GM23248 (cell line): ENCODE results near the gene GHRH. TPM values are rescaled to one million over a fixed set of nuclear protein-coding genes. Genes with fewer than 3 reads are reported as not detected.

Source experiments
- DNase-seq: peaks from one replicate; pipeline ENCODE4 v3.0.0-alpha.2; 2015
- H2AFZ ChIP-seq: fragments of 200-600 bp; sonication (generic); 2 replicates; pipeline ENCODE4 v1.6.1; 2016; ENCODE audit warnings: antibody characterized with exemption
- H3F3A ChIP-seq: fragments of 200-600 bp; sonication (generic); 2 replicates; pipeline ENCODE4 v1.6.1; 2016; ENCODE audit warnings: mild to moderate bottlenecking, antibody characterized with exemption, mixed run types; ENCODE audit not compliant: insufficient read depth
- H3K27ac ChIP-seq: fragments of 200-600 bp; sonication (generic); 2 replicates; pipeline ENCODE4 v1.5.1; 2016; ENCODE audit warnings: mild to moderate bottlenecking
- H3K27me3 ChIP-seq: fragments of 200-600 bp; sonication (generic); replicated peaks from 2 replicates; pipeline ENCODE4 v1.6.1; 2016; ENCODE audit warnings: mild to moderate bottlenecking; ENCODE audit not compliant: insufficient read depth
- H3K36me3 ChIP-seq: fragments of 200-600 bp; sonication (generic); 2 replicates; pipeline ENCODE4 v1.6.1; 2016; ENCODE audit warnings: low read depth, mild to moderate bottlenecking
- H3K4me1 ChIP-seq: fragments of 200-600 bp; sonication (generic); 2 replicates; pipeline ENCODE4 v1.6.1; 2016; ENCODE audit warnings: mild to moderate bottlenecking; ENCODE audit not compliant: insufficient read depth
- H3K4me2 ChIP-seq: fragments of 200-600 bp; sonication (generic); one replicate; pipeline ENCODE4 v1.6.1; 2016; ENCODE audit warnings: mild to moderate bottlenecking; ENCODE audit not compliant: unreplicated experiment
- H3K4me3 ChIP-seq: fragments of 200-600 bp; sonication (generic); 2 replicates; pipeline ENCODE4 v1.5.1; 2016; ENCODE audit warnings: mild to moderate bottlenecking
- H3K79me2 ChIP-seq: fragments of 200-600 bp; sonication (generic); 2 replicates; pipeline ENCODE4 v1.6.1; 2016; ENCODE audit warnings: mild to moderate bottlenecking; ENCODE audit not compliant: insufficient read depth
- H3K9ac ChIP-seq: fragments of 200-600 bp; sonication (generic); 2 replicates; pipeline ENCODE4 v1.6.1; 2016; ENCODE audit warnings: mild to moderate bottlenecking
- H3K9me2 ChIP-seq: fragments of 200-600 bp; sonication (generic); 2 replicates; pipeline ENCODE4 v1.6.1; 2016; ENCODE audit warnings: mixed run types, mild to moderate bottlenecking, moderate library complexity; ENCODE audit not compliant: insufficient read depth
- H3K9me3 ChIP-seq: fragments of 200-600 bp; sonication (generic); one replicate; pipeline ENCODE4 v1.6.1; 2017; ENCODE audit warnings: low read depth
- H4K20me1 ChIP-seq: fragments of 200-600 bp; sonication (generic); 2 replicates; pipeline ENCODE4 v1.6.0; 2016; ENCODE audit not compliant: insufficient read depth
- EZH2 ChIP-seq: fragments of 200-600 bp; sonication (generic); IDR thresholded peaks from 2 replicates; pipeline ENCODE4 v1.6.1; 2018; ENCODE audit warnings: antibody characterized with exemption, mild to moderate bottlenecking; ENCODE audit not compliant: insufficient read depth, poor library complexity, severe bottlenecking
- EZH2phosphoT487 ChIP-seq: fragments of 200-600 bp; sonication (generic); IDR thresholded peaks from 2 replicates; pipeline ENCODE4 v1.6.1; 2018; ENCODE audit warnings: antibody characterized with exemption, moderate library complexity, mild to moderate bottlenecking, low read depth; ENCODE audit not compliant: insufficient read depth
- WGBS, 2 experiments: methylation state at CpG; one replicate each; pipeline ENCODE4 v1.1.6; 2015 to 2017; ENCODE audit warnings: low lambda C conversion rate in 2 of 2, low coverage in 1 of 2; ENCODE audit errors: missing lambda C conversion rate in 2 of 2; 5-methylcytosine and 5-hydroxymethylcytosine counted together
- in situ Hi-C: fragments of 300-500 bp; cut with MboI; formaldehyde crosslinking; loops from 2 replicates; pipeline ENCODE4 v1.15.0; 2020
- polyA plus RNA-seq: library from polyadenylated mRNA; unstranded; fragments of >200 nt; fragmentation: Nextera tagmentation; extraction: Ambion mirVana; gene quantifications from 2 replicates; pipeline ENCODE4 v1.2.1, GENCODE V29; 2016
- total RNA-seq: library from RNA; depleted of rRNA; stranded (reverse); fragments of >200 nt; shearing (Covaris generic); gene quantifications from 2 replicates; pipeline ENCODE4 v1.2.3, GENCODE V29; 2014

The GHRH gene
- total and polyA plus RNA-seq, 2 experiments from 2014 or later: not detected

DNA sequence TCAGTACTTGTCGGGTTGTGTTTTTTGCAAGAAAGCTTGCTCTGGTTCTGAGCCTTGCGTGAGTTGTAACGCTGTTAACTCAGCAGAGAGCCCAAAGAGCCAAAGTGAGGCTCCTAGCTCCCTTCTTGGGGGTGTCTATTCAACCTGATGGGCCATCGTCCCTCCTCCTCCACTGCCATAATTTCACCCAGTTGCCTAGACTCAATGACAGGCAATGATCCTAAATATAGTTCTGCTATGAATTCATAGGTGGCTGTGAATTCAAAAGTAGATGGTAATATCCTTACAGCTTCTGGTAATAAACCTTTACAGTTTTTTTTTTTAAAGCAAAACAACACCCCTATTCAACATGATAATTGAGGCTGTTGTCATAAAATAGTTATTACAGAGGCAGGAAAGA, 39.5 kb downstream of the GHRH start:
- no peaks in the 10 kb centered on the region for H3K27me3 ChIP-seq
- no peaks in the 10 kb centered on the region for H3K9me2 ChIP-seq
- DNase-seq: no peak
- peaks cover 32% of the 10 kb centered on the region for H3K79me2 ChIP-seq
- H3K4me2 ChIP-seq: no peak overlapping the region
- no peak overlapping the region for H3K9ac ChIP-seq
- H2AFZ ChIP-seq: no peak overlapping the region
- peaks cover 37% of the 10 kb centered on the region for H3K36me3 ChIP-seq
- H3K9me3 ChIP-seq: no peaks in the 10 kb centered on the region
- no peak overlapping the region for H3K27ac ChIP-seq
- in situ Hi-C loops: no loop called here
- H4K20me1 ChIP-seq: no peaks in the 10 kb centered on the region
- H3K4me1 ChIP-seq: peaks cover 18% of the 10 kb centered on the region
- 97 to 98% methylated on average over 4 of the region's 4 CpGs for WGBS, 2 experiments
- TF ChIP-seq EZH2phosphoT487 (no peak), EZH2 (no peak)
- H3K4me3 ChIP-seq: no peak overlapping the region
- peaks cover 26% of the 10 kb centered on the region for H3F3A ChIP-seq

DNA sequence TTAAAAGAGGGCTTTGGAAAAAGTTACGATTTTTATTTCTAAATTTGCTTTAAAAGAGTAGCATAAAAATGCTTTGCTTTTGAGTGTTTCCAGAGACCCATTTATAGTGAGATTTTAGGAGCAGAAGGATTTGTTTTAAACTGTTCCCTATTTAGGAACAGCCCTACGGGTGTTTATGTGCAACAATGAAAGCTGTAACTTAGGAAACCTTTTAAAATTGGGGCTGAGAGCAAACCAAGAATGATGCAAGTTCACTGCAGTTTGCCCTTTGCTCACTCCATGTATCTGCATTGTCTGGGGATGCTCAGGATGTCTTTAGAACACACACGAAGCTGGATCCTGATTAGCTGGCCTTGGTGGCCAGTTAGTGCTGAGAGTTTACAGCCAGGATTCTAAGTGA, 40.9 kb downstream of the GHRH start:
- peak overlapping the region; percentile 60 for H3K9ac ChIP-seq
- DNase-seq: peak; percentile 66
- peaks cover 32% of the 10 kb centered on the region for H3K79me2 ChIP-seq
- H3K9me3 ChIP-seq: no peaks in the 10 kb centered on the region
- no peak overlapping the region for H3K4me3 ChIP-seq
- H3K4me2 ChIP-seq: no peak overlapping the region
- peak overlapping the region; percentile 58 for H3K27ac ChIP-seq
- 21 to 38% methylated on average over 3 of the region's 3 CpGs for WGBS, 2 experiments
- H4K20me1 ChIP-seq: no peaks in the 10 kb centered on the region
- in situ Hi-C loops: no loop called here
- H3K4me1 ChIP-seq: peaks cover 18% of the 10 kb centered on the region
- no peaks in the 10 kb centered on the region for H3K27me3 ChIP-seq
- TF ChIP-seq EZH2phosphoT487 (no peak), EZH2 (no peak)
- H3F3A ChIP-seq: peaks cover 26% of the 10 kb centered on the region
- no peak overlapping the region for H2AFZ ChIP-seq
- H3K36me3 ChIP-seq: peaks cover 33% of the 10 kb centered on the region
- H3K9me2 ChIP-seq: no peaks in the 10 kb centered on the region

DNA sequence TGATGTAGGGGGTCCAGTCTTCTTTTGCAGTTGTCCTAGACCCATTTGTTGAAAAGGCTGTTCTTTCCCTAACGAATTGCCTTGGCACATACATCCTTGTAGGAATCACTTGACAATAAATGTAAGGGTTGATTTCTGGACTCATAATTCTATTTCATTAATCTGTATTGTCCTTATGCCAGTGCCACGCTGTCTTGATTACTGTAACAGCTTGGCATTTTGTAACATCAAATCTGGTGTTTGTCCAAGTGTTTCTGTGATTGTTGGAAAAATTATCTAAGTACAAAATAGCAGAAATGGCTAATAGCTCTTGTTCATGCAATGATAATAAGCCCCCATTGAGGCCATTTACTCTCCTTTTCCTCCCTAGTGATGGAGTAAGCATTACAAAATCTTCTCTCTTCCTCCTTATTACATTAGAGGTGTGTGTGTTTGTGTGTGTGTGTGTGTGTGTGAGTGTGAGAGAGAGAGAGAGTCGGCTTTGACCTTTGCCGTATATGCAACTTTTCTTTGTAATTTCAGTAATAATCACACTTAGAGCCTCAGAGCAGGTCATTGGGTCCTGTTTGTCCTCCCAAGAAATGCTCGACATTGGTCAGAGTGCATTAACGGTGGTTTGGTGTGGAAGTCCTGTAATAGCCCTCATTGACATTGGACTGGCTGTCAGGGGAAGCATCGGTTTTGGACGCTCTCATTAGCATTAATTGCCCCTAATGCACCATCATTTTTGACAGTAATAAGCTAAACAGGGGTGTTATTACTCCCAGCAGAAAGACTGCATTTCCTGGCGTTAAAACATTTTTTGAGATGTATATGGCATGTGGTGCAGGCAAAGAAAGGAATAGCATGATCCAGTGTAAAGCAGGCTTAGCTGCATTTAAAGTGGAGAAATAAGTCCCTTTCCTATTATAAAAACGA, 41.6 kb downstream of the GHRH start:
- TF ChIP-seq EZH2: no peak
- no peak for TF ChIP-seq EZH2phosphoT487
- H3K27me3 ChIP-seq: no peaks in the 10 kb centered on the region
- peaks cover 18% of the 10 kb centered on the region for H3K4me1 ChIP-seq
- H2AFZ ChIP-seq: no peak overlapping the region
- H3K9ac ChIP-seq: peak overlapping the region; percentile 60
- peak overlapping the region; percentile 58 for H3K27ac ChIP-seq
- in situ Hi-C loops: no loop called here
- no peak overlapping the region for H3K4me3 ChIP-seq
- no peaks in the 10 kb centered on the region for H3K9me3 ChIP-seq
- no peak overlapping the region for H3K4me2 ChIP-seq
- 34 to 39% methylated on average over 10 of the region's 10 CpGs for WGBS, 2 experiments
- no peak for DNase-seq
- no peaks in the 10 kb centered on the region for H4K20me1 ChIP-seq
- H3F3A ChIP-seq: peaks cover 26% of the 10 kb centered on the region
- peaks cover 34% of the 10 kb centered on the region for H3K36me3 ChIP-seq
- H3K79me2 ChIP-seq: peaks cover 38% of the 10 kb centered on the region
- no peaks in the 10 kb centered on the region for H3K9me2 ChIP-seq

DNA sequence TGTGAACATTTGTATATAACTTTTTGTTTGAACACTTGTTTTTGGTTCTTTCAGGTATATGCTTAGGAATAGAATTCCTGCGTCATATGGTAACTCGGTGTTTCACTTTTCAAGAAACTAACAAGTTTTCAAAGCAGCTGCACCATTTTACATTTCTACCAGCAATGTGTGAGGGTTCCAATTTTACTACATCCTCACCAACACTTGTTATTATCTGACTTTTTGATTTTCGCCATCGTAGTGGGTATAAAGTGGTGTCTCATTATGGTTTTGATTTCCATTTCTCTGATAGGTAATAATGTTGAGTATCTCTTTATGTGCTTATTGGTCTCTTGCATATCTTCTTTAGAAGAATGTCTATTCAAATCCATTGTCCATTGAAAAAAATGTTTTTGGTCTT, 42.6 kb downstream of the GHRH start:
- in situ Hi-C loops: no loop called here
- DNase-seq: no peak
- Histone ChIP-seq H3K36me3 (peaks cover 26% of the 10 kb centered on the region), H3K4me1 (peaks cover 18% of the 10 kb centered on the region), H3K27me3 (no peaks in the 10 kb centered on the region), H3K9me3 (no peaks in the 10 kb centered on the region), H3F3A (peaks cover 33% of the 10 kb centered on the region), H4K20me1 (no peaks in the 10 kb centered on the region), H3K9ac (no peak overlapping the region), H3K4me3 (no peak overlapping the region), H3K79me2 (peaks cover 38% of the 10 kb centered on the region), H3K9me2 (no peaks in the 10 kb centered on the region), H3K27ac (no peak overlapping the region), H2AFZ (no peak overlapping the region), H3K4me2 (no peak overlapping the region)
- WGBS, 2 experiments: 84 to 88% methylated on average over 4 of the region's 4 CpGs
- TF ChIP-seq EZH2 (no peak), EZH2phosphoT487 (no peak)
